CD4-positive, alpha-beta memory T cell (primary cell): ENCODE results near the gene WARS2. TPM values are rescaled to one million over a fixed set of nuclear protein-coding genes. Genes with fewer than 3 reads are reported as not detected.

ENCODE experiments used
- CTCF ChIA-PET: fragments of 350-600 bp; sonication (Branson Sonifier 250); formaldehyde crosslinking; loops from one replicate; lab custom pipeline; 2021; ENCODE audit warnings: inconsistent platforms; ENCODE audit not compliant: partially characterized antibody; lab: Charles Lee
- POLR2A ChIA-PET: fragments of 350-600 bp; sonication (Branson Sonifier 250); formaldehyde crosslinking; loops from one replicate; lab custom pipeline; 2021; ENCODE audit not compliant: partially characterized antibody; lab: Charles Lee
- DNase-seq, 5 donors: peaks; one replicate each; pipeline versions ENCODE4 v3.0.0 to v3.0.0-alpha.2; 2020 to 2022; ENCODE audit warnings: mixed read lengths in 1 of 5
- H3K27ac ChIP-seq: one replicate; pipeline ENCODE4 v1.7.0; 2013; ENCODE audit warnings: low read depth, low read length
- H3K27me3 ChIP-seq: 2 replicates; pipeline ENCODE4 v1.7.0; 2013; ENCODE audit warnings: mild to moderate bottlenecking, low read length, moderate library complexity; ENCODE audit not compliant: insufficient read depth
- H3K36me3 ChIP-seq: 2 replicates; pipeline ENCODE4 v1.7.0; 2013; ENCODE audit warnings: mild to moderate bottlenecking, low read length, moderate library complexity; ENCODE audit not compliant: insufficient read depth
- H3K4me1 ChIP-seq: 2 replicates; pipeline ENCODE4 v1.7.0; 2013; ENCODE audit warnings: mild to moderate bottlenecking, low read length, moderate library complexity; ENCODE audit not compliant: insufficient read depth
- H3K4me3 ChIP-seq, 2 donors: one replicate each; pipeline ENCODE4 v1.7.0; 2013; ENCODE audit warnings: low read length in 2 of 2, mild to moderate bottlenecking in 1 of 2
- H3K9me3 ChIP-seq, 2 donors: one replicate each; pipeline ENCODE4 v1.7.0; 2013; ENCODE audit warnings: low read length in 2 of 2, control low read depth in 1 of 2; ENCODE audit not compliant: control insufficient read depth in 1 of 2
- H3K27ac Mint-ChIP-seq, 7 donors: one replicate each; pipeline ENCODE4 v1.8.0; 2020 to 2021; ENCODE audit warnings: mixed read lengths in 7 of 7, mild to moderate bottlenecking in 6 of 7, inconsistent platforms in 3 of 7, moderate library complexity in 3 of 7
- H3K27me3 Mint-ChIP-seq, 2 donors: one replicate each; pipeline ENCODE4 v1.8.0; 2020 to 2021; ENCODE audit warnings: mixed read lengths in 2 of 2
- H3K36me3 Mint-ChIP-seq, 2 donors: one replicate each; pipeline ENCODE4 v1.8.0; 2020 to 2021; ENCODE audit warnings: mixed read lengths in 2 of 2, inconsistent platforms in 1 of 2, mild to moderate bottlenecking in 1 of 2
- H3K4me1 Mint-ChIP-seq, 4 donors: one replicate each; pipeline ENCODE4 v1.8.0; 2020 to 2021; ENCODE audit warnings: mixed read lengths in 4 of 4, mild to moderate bottlenecking in 1 of 4
- H3K4me3 Mint-ChIP-seq, 8 donors: one replicate each; pipeline ENCODE4 v1.8.0; 2020 to 2021; ENCODE audit warnings: mixed read lengths in 8 of 8, mild to moderate bottlenecking in 7 of 8, moderate library complexity in 6 of 8, inconsistent platforms in 3 of 8
- H3K9me3 Mint-ChIP-seq, 8 donors: one replicate each; pipeline ENCODE4 v1.8.0; 2020 to 2021; ENCODE audit warnings: mixed read lengths in 8 of 8, mild to moderate bottlenecking in 5 of 8, inconsistent platforms in 3 of 8, moderate library complexity in 1 of 8
- intact Hi-C: fragments of 100-400 bp; cut with micrococcal nuclease; formaldehyde crosslinking; loops from one replicate; pipeline ENCODE4 v1.15.1; 2023
- polyA plus RNA-seq, 2 donors: library from polyadenylated mRNA; unstranded; fragments of 300-500 nt; fragmentation: Illumina TruSeq; gene quantifications; one replicate each; pipeline ENCODE4 v1.2.3, GENCODE V29; 2021
- total RNA-seq, 2 experiments: library from RNA; stranded (reverse); gene quantifications; one replicate each; pipeline ENCODE4 v1.2.3, GENCODE V29; 2021

Gene WARS2
- total RNA-seq (1 to 10 TPM; 6.9 to 9.5 TPM), polyA plus RNA-seq (10 to 100 TPM; 11.4 to 12.4 TPM)

DNA sequence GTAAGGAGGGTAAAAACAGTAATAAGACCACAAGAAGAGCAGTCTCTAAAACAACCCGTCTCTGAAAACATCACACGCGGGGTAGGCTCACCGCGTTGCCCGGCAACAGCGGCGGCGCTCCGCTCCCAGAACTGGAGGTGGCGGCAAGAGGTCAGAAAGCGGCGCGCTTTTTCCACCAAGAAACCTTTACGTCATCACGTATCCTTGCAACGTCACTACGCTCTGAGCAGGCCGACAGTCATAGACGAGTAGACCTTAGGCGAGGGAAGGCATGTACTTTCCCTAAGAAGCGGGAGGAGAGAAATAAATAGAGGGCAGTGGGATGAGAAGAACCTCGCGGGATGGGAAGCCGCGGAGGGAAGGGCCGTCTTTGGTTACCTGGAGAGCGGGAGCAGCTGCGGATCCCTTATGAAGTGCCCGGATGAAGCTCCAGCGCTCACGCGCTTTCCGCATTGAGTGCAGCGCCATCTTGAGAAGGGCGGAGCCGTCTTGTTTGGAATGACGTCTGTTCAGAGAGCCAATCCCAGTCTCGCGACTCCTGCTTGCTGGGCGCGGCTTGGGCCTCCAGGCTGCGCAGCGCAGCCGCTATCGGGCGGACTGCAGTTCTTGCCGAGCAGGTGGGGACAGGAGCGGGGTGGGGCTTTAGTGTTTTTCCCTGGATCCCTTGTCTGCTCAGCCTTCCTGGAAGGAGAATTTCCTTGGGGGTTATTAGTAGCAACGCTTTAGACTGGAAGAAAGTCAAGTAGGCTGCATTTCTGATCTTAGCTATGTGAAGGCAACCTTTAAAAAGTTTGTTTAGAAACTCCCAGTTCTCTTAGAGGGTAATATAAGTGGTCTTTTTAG, at the start of gene WARS2:
Gene WARS2, minus strand, starts transcription at position 477 of the 843 bp plus-strand sequence. Its CDS starts 9 bp downstream, at position 468.
- H3K27me3 Mint-ChIP-seq, result no peaks in the 10 kb centered on the region
- ChIA-PET POLR2A (interaction anchor here (1.0 to 1.8 kb wide), 3 partner anchors 10 to 17 kb away, joined by 3 to 5 read pairs (median 4); no protein-coding TSS in a partner anchor), CTCF (interaction anchor here (0.7 to 1.4 kb wide), 5 partner anchors 9 to 534 kb away, joined by 3 read pairs; no protein-coding TSS in a partner anchor)
- H3K4me3 Mint-ChIP-seq, result no peak within 1 kb of the TSS
- Histone ChIP-seq H3K27me3 (no peaks in the 10 kb centered on the region), H3K9me3 (no peaks in the 10 kb centered on the region), H3K4me3 (peak within 1 kb of the TSS; percentile 63 to 67), H3K27ac (peak within 1 kb of the TSS; percentile 97), H3K36me3 (no peaks in the 10 kb centered on the region), H3K4me1 (peaks cover 27% of the 10 kb centered on the region)
- no peak within 1 kb of the TSS for H3K27ac Mint-ChIP-seq
- peaks cover 5 to 36% (median 16%) of the 10 kb centered on the region in 4 donors for H3K4me1 Mint-ChIP-seq
- no peaks in the 10 kb centered on the region for H3K9me3 Mint-ChIP-seq
- H3K36me3 Mint-ChIP-seq, result peaks cover 6 to 7% of the 10 kb centered on the region in 2 donors
- intact Hi-C loops, result loop anchor here (5.0 kb wide), 2 partner anchors 1213 to 1533 kb away; partner anchors contain the start of genes GDAP2, TENT5C and WDR3
- peak; percentile 97 to 98 (median 97) for DNase-seq

DNA sequence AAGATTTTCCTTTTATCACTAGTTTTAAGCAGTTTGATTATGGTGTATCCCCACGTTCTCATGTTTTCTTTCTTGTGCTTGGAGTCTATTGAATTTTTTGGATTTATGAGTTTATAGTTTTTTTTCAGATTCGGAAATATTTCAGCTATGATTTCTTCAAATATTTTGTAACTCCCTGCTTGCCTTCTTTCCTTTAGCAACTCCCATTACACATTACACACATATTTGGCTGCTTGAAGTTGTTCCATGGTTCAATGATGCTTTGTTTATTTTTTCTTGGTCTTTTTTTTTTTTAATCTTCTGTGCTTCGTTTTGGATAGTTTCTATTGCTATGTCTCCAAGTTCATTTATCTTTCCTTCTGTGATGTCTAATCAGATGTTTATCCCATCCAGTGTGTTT, 48.5 kb upstream of the WARS2 start:
- H3K27ac ChIP-seq, result no peak overlapping the region
- H3K4me3 Mint-ChIP-seq, result no peak overlapping the region
- H3K4me3 ChIP-seq, result no peak overlapping the region
- no peaks in the 10 kb centered on the region for H3K4me1 ChIP-seq
- no peaks in the 10 kb centered on the region for H3K4me1 Mint-ChIP-seq
- H3K27me3 Mint-ChIP-seq, result no peaks in the 10 kb centered on the region
- POLR2A ChIA-PET, result no interaction called here
- H3K9me3 Mint-ChIP-seq, result peaks cover 4 to 25% (median 15%) of the 10 kb centered on the region in 8 donors
- CTCF ChIA-PET, result no interaction called here
- H3K36me3 ChIP-seq, result no peaks in the 10 kb centered on the region
- peaks cover 27 to 82% of the 10 kb centered on the region in 2 donors for H3K36me3 Mint-ChIP-seq
- DNase-seq, result no peak
- no peak overlapping the region for H3K27ac Mint-ChIP-seq
- intact Hi-C loops, result no loop called here
- H3K9me3 ChIP-seq, result no peaks in the 10 kb centered on the region
- no peaks in the 10 kb centered on the region for H3K27me3 ChIP-seq

DNA sequence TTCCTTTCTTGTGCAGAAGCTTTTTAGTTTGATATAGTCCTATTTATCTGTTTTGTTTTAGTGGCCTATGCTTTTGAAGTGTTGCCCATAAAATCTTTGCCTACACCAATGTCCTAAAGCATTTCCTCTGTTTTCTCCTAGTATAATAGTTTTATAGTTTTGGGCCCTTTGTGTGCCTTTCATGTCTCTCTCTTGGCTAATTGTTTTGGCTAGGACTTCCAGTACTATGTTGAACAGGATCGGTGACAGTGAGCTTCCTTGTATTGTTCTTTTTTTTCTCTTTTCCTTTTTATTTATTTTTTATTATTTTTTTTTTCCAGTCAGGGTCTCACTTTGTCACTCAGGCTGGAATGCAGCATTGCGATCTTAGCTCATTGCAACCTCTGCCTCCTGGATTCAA, 47.0 kb upstream of the WARS2 start:
- Mint-ChIP-seq H3K4me3 (no peak overlapping the region), H3K27me3 (no peaks in the 10 kb centered on the region), H3K9me3 (peaks cover 3 to 24% (median 15%) of the 10 kb centered on the region in 8 donors), H3K27ac (no peak overlapping the region), H3K4me1 (no peaks in the 10 kb centered on the region), H3K36me3 (peaks cover 27 to 74% of the 10 kb centered on the region in 2 donors)
- intact Hi-C loops, result no loop called here
- no peak for DNase-seq
- ChIA-PET CTCF (no interaction called here), POLR2A (no interaction called here)
- Histone ChIP-seq H3K4me3 (no peak overlapping the region), H3K36me3 (no peaks in the 10 kb centered on the region), H3K4me1 (no peaks in the 10 kb centered on the region), H3K27me3 (no peaks in the 10 kb centered on the region), H3K9me3 (no peaks in the 10 kb centered on the region), H3K27ac (no peak overlapping the region)

DNA sequence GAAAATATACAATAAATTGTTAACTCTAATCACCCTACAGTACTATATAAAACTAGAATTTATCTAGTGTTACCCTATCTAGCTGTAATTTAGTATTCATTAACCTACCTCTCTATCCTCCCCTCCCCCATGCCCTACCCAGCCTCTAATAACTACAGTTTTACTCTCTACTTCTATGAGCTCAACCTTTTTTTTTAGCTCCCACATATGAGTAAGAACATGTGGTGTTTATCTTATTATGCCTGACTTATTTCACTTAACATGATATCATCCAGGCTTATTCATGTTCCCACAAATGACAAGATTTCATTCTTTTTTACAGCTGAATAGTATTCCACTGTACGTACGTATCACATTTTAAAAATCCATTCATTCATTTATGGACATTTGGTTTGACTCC, 46.0 kb upstream of the WARS2 start:
- H3K4me3 Mint-ChIP-seq, result no peak overlapping the region
- DNase-seq, result no peak
- no peaks in the 10 kb centered on the region for H3K4me1 Mint-ChIP-seq
- H3K36me3 Mint-ChIP-seq, result peaks cover 31 to 75% of the 10 kb centered on the region in 2 donors
- no peak overlapping the region for H3K27ac Mint-ChIP-seq
- no peaks in the 10 kb centered on the region for H3K27me3 Mint-ChIP-seq
- ChIA-PET POLR2A (no interaction called here), CTCF (no interaction called here)
- intact Hi-C loops, result no loop called here
- Histone ChIP-seq H3K36me3 (no peaks in the 10 kb centered on the region), H3K9me3 (no peaks in the 10 kb centered on the region), H3K4me3 (no peak overlapping the region), H3K4me1 (no peaks in the 10 kb centered on the region), H3K27ac (no peak overlapping the region), H3K27me3 (no peaks in the 10 kb centered on the region)
- peaks cover 3 to 21% (median 15%) of the 10 kb centered on the region in 8 donors for H3K9me3 Mint-ChIP-seq

DNA sequence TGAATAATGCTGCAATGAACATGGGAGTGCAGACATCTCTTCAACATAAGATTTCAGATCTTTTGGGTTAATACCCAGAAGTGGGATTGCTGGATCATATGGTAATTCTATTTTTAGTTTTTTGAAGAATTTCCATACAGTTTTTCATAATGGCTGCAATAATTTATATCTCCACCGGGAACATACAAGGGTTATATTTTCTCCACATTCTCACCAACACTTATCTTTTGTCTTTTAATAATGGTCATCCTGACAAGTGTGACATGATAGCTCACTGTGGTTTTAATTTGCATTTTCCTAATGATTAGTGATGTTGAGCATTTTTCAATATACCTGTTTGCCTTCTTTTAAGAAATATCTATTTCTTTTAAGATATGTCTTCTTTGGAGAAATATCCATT, 44.5 kb upstream of the WARS2 start:
- Mint-ChIP-seq H3K9me3 (peaks cover 3 to 21% (median 16%) of the 10 kb centered on the region in 8 donors), H3K36me3 (peaks cover 31 to 69% of the 10 kb centered on the region in 2 donors), H3K4me1 (no peaks in the 10 kb centered on the region), H3K4me3 (no peak overlapping the region), H3K27me3 (no peaks in the 10 kb centered on the region), H3K27ac (no peak overlapping the region)
- no peak overlapping the region for H3K27ac ChIP-seq
- DNase-seq, result no peak
- H3K4me3 ChIP-seq, result no peak overlapping the region
- no peaks in the 10 kb centered on the region for H3K4me1 ChIP-seq
- ChIA-PET POLR2A (no interaction called here), CTCF (no interaction called here)
- H3K36me3 ChIP-seq, result no peaks in the 10 kb centered on the region
- intact Hi-C loops, result no loop called here
- H3K9me3 ChIP-seq, result no peaks in the 10 kb centered on the region
- no peaks in the 10 kb centered on the region for H3K27me3 ChIP-seq

DNA sequence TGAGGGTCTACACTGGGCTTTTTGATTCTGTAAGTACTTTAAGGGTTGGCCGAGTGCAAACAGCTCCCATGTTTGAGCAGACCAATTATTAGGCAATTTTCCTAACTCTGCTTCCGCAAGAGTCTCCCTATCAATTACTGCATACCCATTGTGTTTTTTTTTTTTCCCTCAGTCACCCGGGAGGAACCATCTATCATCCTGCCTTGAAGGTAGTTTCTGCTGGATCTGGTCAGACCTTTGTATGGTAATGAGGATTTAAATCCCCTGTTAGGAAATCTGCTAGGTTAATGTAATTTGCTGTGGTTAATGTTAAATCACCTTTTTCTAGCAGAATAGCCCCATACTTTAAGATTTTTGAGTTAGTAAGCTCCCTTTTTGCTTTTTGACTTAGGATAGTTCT, 40.8 kb upstream of the WARS2 start:
- no peaks in the 10 kb centered on the region for H3K36me3 ChIP-seq
- no peaks in the 10 kb centered on the region for H3K9me3 ChIP-seq
- Mint-ChIP-seq H3K27me3 (no peaks in the 10 kb centered on the region), H3K4me1 (no peaks in the 10 kb centered on the region), H3K36me3 (peaks cover 42 to 66% of the 10 kb centered on the region in 2 donors), H3K4me3 (no peak overlapping the region), H3K9me3 (peaks cover 4 to 20% (median 12%) of the 10 kb centered on the region in 8 donors), H3K27ac (no peak overlapping the region)
- no peak overlapping the region for H3K27ac ChIP-seq
- intact Hi-C loops, result no loop called here
- CTCF ChIA-PET, result no interaction called here
- H3K4me3 ChIP-seq, result no peak overlapping the region
- POLR2A ChIA-PET, result no interaction called here
- no peaks in the 10 kb centered on the region for H3K4me1 ChIP-seq
- DNase-seq, result no peak
- no peaks in the 10 kb centered on the region for H3K27me3 ChIP-seq

DNA sequence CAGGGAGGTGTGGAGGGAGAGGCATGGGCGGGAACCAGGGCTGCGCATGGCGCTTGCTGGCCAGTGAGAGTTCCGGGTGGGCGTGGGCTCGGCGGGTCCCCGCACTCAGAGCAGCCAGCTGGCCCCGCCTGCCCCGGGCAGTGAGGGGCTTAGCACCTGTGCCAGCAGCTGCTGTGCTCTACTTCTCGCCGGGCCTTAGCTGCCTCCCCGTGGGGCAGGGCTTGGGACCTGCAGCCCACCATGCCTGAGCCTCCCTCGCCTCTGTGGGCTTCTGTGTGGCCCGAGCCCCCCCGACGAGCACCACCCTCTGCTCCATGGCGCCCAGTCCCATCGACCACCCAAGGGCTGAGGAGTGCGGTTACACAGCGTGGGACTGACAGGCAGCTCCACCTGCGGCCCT, 38.6 kb upstream of the WARS2 start:
- Histone ChIP-seq H3K27ac (no peak overlapping the region), H3K4me3 (no peak overlapping the region), H3K27me3 (no peaks in the 10 kb centered on the region), H3K9me3 (no peaks in the 10 kb centered on the region), H3K36me3 (no peaks in the 10 kb centered on the region), H3K4me1 (no peaks in the 10 kb centered on the region)
- POLR2A ChIA-PET, result no interaction called here
- no peak for DNase-seq
- no peak overlapping the region for H3K27ac Mint-ChIP-seq
- no peaks in the 10 kb centered on the region for H3K4me1 Mint-ChIP-seq
- intact Hi-C loops, result no loop called here
- peaks cover 54 to 67% of the 10 kb centered on the region in 2 donors for H3K36me3 Mint-ChIP-seq
- H3K9me3 Mint-ChIP-seq, result peaks cover 4 to 29% (median 14%) of the 10 kb centered on the region in 8 donors
- CTCF ChIA-PET, result no interaction called here
- H3K4me3 Mint-ChIP-seq, result no peak overlapping the region
- H3K27me3 Mint-ChIP-seq, result no peaks in the 10 kb centered on the region
